Brain microvascular endothelial cell (primary cell): ENCODE data around the gene WDR72.

Experiments
- DNase-seq: peaks from one replicate; pipeline ENCODE4 v3.0.0-alpha.2; 2020
- H3K27ac ChIP-seq: fragments of 250-450 bp; sonication (Bioruptor Pico); 2 replicates; pipeline ENCODE4 v1.5.1; 2020; ENCODE audit warnings: mild to moderate bottlenecking, moderate library complexity
- H3K27me3 ChIP-seq: fragments of 250-450 bp; sonication (Bioruptor Pico); replicated peaks from 2 replicates; pipeline ENCODE4 v1.5.1; 2020; ENCODE audit warnings: mild to moderate bottlenecking
- H3K36me3 ChIP-seq: fragments of 250-450 bp; sonication (Bioruptor Pico); replicated peaks from 2 replicates; pipeline ENCODE4 v1.5.1; 2020; ENCODE audit warnings: mild to moderate bottlenecking
- H3K4me3 ChIP-seq: 2 replicates; pipeline ENCODE4 v1.5.1; 2011; ENCODE audit warnings: low read depth, mild to moderate bottlenecking, control low read depth, low read length, moderate library complexity
- CTCF ChIP-seq: IDR thresholded peaks from 2 replicates; pipeline ENCODE4 v1.5.1; 2011; ENCODE audit warnings: low read depth, mild to moderate bottlenecking, moderate library complexity, low read length, control low read depth, inconsistent platforms; ENCODE audit errors: missing control alignments
- in situ Hi-C: cut with HindIII; loops from 2 replicates; pipeline ENCODE4 v1.10.0; 2017; ENCODE audit warnings: low sequenced_read_pairs, low pct_ligation_motif_present

The WDR72 gene

GRCh38 chr15:53759411-53759931 lies at the start of gene WDR72:
Gene WDR72 (minus strand): TSS chr15:53759663. CDS start chr15:53733149, 26,514 bp downstream.
- Histone ChIP-seq H3K36me3 (no peaks in the 10 kb centered on the region), H3K4me3 (no peak within 1 kb of the TSS), H3K27ac (no peak within 1 kb of the TSS), H3K27me3 (no peaks in the 10 kb centered on the region)
- no peak for TF ChIP-seq CTCF
- in situ Hi-C loops: no loop called here
- no peak for DNase-seq

- Histone ChIP-seq H3K36me3 (no peaks in the 10 kb centered on the region), H3K4me3 (no peak overlapping the region), H3K27me3 (no peaks in the 10 kb centered on the region), H3K27ac (no peak overlapping the region)
- no peak for DNase-seq
- TF ChIP-seq CTCF: peak; percentile 16
- in situ Hi-C loops: no loop called here
Observed at GRCh38 chr15:53808058-53808706, 48.7 kb upstream of the WDR72 start.

GRCh38 chr15:53807501-53807900 lies 48.0 kb upstream of the WDR72 start:
- in situ Hi-C loops: no loop called here
- Histone ChIP-seq H3K27me3 (no peaks in the 10 kb centered on the region), H3K27ac (no peak overlapping the region), H3K4me3 (no peak overlapping the region), H3K36me3 (no peaks in the 10 kb centered on the region)
- peak; percentile 4 for TF ChIP-seq CTCF
- no peak for DNase-seq

GRCh38 chr15:53802672-53803071 lies 43.2 kb upstream of the WDR72 start:
- DNase-seq: no peak
- no peak for TF ChIP-seq CTCF
- Histone ChIP-seq H3K4me3 (no peak overlapping the region), H3K27ac (no peak overlapping the region), H3K36me3 (no peaks in the 10 kb centered on the region), H3K27me3 (no peaks in the 10 kb centered on the region)
- in situ Hi-C loops: no loop called here

- DNase-seq: no peak
- TF ChIP-seq CTCF: no peak
- Histone ChIP-seq H3K36me3 (no peaks in the 10 kb centered on the region), H3K4me3 (no peak overlapping the region), H3K27ac (no peak overlapping the region), H3K27me3 (no peaks in the 10 kb centered on the region)
- in situ Hi-C loops: no loop called here
Observed at GRCh38 chr15:53791581-53791980, 32.1 kb upstream of the WDR72 start.
